HG03175 (cell line): Measurements from ENCODE around the gene CCL20.

ENCODE experiments used
- ATAC-seq: cut with Tn5 transposase; IDR thresholded peaks from one replicate; pipeline ENCODE4 v1.9.1; 2021; ENCODE audit warnings: mild to moderate bottlenecking, moderate library complexity; ENCODE audit not compliant: unreplicated experiment

The CCL20 gene

GRCh38 chr2:227799202-227799601, 14.4 kb upstream of the CCL20 start:
- ATAC-seq, result no peak

- ATAC-seq, result no peak
These were observed 10.8 kb upstream of the CCL20 start for GRCh38 chr2:227802882-227803281.

GRCh38 chr2:227804975-227805374, 8.7 kb upstream of the CCL20 start:
- ATAC-seq, result no peak

DNA sequence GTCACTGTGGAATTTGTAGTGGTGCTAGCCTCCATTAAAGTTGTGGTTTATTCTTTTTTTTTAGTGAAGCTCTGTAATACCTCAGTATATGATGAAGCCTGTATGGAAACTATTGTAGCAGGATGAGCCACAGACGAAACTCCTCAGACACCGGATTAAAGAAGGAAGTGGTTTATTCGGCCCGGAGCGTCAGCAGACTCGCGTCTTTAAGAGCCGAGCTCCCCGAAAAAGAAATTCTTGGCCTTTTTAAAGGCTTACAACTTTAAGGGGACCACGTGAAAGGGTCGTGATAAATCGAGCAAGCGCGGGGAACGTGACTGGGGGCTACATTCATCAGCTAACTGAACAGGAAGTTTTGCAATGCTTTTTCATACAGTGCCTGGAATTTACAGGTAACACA, 8.1 kb upstream of the CCL20 start:
- no peak for ATAC-seq

DNA sequence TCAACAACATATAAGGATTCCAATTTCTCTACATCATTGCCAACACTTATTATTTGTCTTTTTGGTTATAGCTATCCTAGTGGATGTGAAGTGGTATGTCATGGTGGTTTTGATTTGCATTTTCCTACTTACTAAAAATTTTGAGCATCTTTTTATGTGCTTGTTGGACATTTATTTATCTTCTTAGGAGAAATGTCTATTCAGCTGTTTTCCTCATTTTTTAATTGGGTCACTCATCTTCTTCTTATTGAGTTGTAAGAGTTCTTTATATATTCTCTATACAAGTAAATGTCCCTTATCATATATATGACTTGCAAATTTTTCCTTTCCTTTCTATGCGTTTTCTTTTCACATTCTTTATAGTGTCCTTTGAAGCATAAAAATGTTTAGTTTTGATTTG, 4.7 kb upstream of the CCL20 start:
- ATAC-seq, result no peak

- ATAC-seq, result no peak
These were observed 1.6 kb upstream of the CCL20 start for GRCh38 chr2:227812001-227812400.

DNA sequence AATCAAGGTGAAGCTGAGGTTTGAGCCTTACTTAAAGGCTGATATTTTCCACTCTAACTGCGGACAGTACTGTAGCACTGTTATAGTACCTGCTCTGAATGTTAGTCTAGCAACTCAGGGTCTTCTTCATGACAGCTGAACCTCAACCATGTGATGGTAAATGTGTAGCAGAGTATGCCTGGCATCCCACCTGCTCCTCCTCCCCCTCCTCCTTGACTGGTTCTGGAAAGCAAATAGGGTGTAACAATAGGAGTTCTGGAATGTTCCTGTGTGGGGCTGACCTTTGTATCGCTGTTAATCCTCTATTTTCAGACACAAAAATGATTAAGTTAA, 447 bp upstream of the CCL20 start:
- ATAC-seq, result no peak

DNA sequence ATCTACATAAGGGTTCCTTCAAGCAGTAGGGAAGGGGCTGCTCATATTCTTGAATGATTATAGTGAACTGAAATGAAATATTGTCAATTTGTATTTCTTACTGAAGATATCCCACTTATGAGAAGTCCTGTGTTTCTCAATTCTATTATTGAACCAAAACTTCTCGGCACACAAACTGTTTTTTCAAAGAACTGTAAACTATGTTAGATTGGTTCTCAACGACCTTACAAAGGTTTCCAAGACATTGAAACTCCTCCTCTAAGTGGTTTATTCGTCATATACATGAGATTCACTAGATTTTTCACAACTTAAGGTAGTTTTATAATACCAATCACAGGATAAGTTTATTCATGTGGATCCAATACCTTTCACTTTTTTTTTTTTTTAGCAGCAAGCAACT, 1.4 kb downstream of the CCL20 start:
- no peak for ATAC-seq

- no peak for ATAC-seq
These were observed 3.1 kb downstream of the CCL20 start for GRCh38 chr2:227816507-227817294.

DNA sequence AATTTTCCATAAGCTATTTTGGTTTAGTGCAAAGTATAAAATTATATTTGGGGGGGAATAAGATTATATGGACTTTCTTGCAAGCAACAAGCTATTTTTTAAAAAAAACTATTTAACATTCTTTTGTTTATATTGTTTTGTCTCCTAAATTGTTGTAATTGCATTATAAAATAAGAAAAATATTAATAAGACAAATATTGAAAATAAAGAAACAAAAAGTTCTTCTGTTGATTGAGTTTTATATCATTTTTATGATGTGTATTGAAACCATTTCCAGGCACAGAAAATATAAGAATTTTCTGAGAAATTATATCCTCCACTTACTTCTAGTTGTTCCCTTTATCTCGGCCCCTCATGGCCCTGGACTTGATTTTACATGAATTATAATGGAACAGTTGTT, 3.7 kb downstream of the CCL20 start:
- no peak for ATAC-seq

- ATAC-seq, result no peak
These were observed 4.4 kb downstream of the CCL20 start for GRCh38 chr2:227817850-227818674.

DNA sequence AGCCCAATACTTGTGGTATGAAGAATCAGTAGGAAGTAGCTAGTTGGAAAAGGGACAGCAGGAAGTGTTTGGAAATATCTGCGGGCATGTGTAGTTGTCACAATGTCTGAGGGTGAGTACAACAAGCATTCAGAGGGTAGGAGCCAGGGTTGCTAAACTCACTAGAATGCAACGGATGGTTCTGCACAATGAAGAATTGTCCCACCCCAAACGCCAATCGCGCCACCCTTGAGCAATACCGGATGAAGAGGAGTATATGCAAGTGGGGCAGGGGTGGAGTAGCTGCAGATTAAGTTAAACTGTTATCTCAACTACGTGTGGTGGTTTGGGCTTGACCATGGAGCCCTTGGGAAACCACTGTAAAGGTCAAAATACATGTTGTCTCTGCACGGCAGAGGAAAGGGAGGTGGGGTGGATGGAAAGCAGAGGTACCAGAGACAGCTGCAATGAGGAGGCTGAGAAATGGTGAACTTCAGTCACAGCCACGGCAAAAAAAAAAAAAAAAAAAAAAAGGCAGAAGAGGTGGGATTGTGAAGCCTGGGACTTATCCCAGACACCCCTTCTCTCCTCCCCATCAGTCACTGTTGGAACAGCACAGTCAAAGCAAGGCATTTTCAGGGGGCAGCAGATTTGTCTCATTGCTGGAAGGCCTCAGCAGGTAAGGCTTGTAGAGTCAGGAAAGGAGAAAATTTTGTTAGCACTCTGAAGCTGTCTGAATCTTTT, 5.2 kb downstream of the CCL20 start:
- ATAC-seq, result no peak

DNA sequence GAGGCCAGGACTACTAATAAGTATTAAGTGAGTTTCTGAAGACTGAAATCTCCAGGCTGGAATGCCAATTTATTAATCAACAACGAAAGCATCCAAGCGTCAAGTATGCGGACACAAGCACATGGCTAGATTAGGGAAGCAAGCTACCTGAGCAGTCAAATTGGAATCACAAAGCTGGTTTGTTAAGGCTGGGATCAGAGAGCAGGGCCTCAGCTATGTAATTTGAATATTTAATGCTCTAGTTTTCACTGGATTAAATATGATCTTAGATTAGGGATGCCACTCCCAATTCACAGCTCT, 5.7 kb downstream of the CCL20 start:
- ATAC-seq, result no peak

DNA sequence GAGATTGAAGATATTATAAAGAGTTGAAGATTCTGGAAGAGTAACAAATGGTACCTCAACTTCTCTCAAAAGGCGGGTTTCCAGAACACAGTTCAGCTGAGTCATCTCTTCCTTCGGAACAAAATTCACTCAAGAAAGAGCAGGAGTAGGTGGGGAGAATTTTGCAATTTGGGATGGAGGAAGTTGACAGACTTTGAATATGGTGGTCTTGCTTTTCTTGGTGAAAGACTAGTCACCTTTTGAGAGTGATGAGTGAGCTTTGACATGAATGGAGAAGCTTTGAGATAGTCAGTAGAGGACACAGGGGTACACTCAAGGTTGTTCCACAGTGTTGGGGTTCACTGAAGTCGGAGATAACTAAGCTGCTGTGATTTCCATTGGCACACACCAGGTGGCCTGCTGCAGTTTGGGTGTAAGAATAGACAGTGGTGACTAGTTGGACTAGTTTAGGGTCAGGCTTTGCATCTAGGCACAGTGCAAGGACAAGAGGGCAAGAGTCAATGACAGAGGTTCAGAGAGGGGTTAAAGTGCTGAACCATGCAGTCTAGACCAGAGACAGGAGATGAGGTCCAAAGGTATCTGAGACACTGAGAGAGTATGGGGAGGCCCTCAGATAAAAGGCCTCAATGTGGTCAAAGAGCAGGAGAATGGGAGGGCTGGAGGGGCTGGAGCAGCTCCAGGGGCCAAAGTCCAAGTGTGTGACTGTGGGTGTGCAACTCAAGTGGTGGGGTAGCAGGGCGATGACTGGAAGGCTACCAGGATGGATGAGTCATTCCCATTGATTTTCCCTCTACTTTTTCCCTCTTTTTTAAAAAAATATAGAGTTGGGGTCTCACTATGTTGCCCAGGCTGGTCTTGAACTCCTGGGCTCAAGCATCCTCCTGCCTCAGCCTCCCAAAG, 7.7 kb downstream of the CCL20 start:
- ATAC-seq, result no peak

DNA sequence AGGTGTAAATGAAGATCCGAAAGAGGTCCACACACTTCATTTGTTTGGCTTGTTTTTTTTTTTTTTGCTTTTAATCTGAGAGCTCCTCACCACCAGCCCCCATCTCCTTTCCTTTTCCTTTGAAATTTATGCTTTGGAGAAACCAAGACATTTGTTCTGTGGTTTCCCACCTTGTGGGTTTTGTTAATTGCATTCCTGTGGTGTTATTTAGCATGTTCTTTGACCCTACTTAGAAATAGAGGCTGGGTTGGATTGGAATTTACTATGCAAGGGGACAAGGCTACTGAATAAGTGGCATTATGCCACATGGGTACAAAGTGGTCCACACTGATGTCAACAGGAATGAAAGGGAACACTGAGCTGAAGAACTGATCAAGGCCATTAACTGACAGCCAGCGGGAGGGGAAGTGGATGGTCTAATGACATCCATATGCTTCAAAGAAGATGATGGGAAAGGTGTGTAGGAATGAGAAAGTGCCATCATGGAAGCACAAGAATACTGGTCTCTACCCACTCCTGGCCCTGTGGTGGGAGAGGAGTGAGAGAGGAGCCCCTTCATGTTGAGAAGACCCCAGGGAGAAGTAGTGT, 8.9 kb downstream of the CCL20 start:
- no peak for ATAC-seq

GRCh38 chr2:227823922-227824321, 10.3 kb downstream of the CCL20 start:
- ATAC-seq, result no peak

GRCh38 chr2:227824711-227825110, 11.1 kb downstream of the CCL20 start:
- no peak for ATAC-seq

DNA sequence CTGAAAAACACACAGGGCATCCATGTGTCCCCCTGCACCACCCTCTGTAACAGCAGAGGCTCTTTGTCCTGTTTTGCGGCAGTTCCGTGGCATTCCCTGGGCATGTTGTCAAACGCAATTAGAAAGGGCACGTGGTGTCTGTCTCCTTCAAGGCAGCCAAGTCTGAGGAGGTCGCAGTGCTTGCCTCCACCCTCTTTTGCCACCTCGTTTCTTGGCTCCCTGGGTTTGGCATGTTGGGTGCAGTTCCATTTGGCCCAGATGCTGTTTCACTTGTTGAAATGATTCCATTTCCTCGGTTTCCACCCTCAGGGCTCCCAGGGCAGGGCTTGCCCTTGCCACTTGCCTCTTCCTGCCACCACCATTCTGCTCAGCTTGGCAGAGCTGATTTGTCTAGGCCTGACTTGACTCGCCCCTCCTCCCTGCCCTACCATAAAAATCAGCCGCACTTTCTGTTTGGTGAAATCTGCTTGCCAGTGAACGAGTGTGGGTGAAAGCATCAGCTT, 12.4 kb downstream of the CCL20 start:
- no peak for ATAC-seq

DNA sequence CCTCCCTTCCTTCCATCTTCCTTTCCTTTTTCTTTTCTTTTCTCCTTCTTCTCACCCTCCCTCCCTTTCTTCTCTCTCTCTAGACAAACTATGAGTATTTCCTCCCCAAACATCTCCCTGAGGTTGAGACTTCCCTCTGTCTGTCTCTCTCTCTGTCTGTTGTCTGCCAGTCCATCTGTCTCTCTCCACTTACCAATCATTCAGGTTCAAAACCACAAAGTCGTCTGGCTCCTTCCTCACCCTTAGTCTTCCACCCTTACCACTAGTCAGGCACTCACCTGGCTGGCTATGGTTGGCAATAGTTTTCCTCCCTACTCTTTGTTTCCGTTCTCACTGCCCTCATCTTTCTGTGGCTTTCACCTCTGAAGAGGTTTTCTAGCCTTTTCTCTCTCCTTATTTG, 12.9 kb downstream of the CCL20 start:
- ATAC-seq, result no peak

DNA sequence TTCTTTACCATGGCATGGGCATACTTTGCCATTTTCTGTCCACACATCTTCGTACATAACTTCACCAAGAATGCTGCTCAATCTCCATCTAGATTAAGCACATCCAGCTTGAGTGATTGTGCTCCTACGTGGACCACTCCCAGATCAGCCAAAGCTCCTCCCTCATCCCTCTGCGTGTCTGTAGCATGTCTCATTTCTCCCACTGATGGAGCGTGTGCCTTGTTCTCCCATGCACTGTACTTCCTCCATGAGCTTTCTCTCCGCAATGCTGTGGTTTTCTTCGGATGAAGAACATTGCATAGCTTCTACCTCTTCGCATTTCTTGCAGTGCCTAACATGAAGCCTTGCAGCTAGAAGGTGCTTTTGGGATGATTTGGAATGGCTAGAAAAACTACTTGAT, 13.5 kb downstream of the CCL20 start:
- ATAC-seq, result no peak
